B cell (primary cell): ENCODE results near the gene CEP128. TPM values are rescaled to one million over a fixed set of nuclear protein-coding genes. Genes with fewer than 3 reads are reported as not detected.
A peak's percentile ranks its signal among the peaks of the same experiment; 100 is the strongest.
"Not testable (repeated sequence)": the region's sequence is repeated elsewhere in the genome, so short reads cannot be mapped to it uniquely, and the experiment has no call there.

Experiments used
- ATAC-seq: fragments of 200-7000 bp; cut with Tn5 transposase; one replicate; pipeline ENCODE4 v1.10.0; 2021; ENCODE audit warnings: low read depth, mild to moderate bottlenecking, moderate number of reproducible peaks, moderate library complexity
- CTCF ChIA-PET: fragments of 350-600 bp; sonication (Branson Sonifier 250); formaldehyde crosslinking; loops from one replicate; lab custom pipeline; 2021; ENCODE audit warnings: antibody characterized with exemption, inconsistent platforms; lab: Charles Lee
- POLR2A ChIA-PET: fragments of 350-600 bp; sonication (Branson Sonifier 250); formaldehyde crosslinking; loops from one replicate; lab custom pipeline; 2021; ENCODE audit warnings: antibody characterized with exemption; lab: Charles Lee
- DNase-seq: peaks from one replicate; pipeline ENCODE4 v3.0.0; 2013
- H2AFZ ChIP-seq: 2 replicates; pipeline ENCODE4 v1.6.1; 2012; ENCODE audit warnings: mild to moderate bottlenecking, low read depth, low read length; ENCODE audit not compliant: insufficient read depth, poor library complexity, severe bottlenecking
- H3K27ac ChIP-seq, 2 donors: 1 replicate in 1 of 2; 2 replicates in 1 of 2; pipeline ENCODE4 v1.5.1; 2012 to 2013; ENCODE audit warnings: low read length in 2 of 2, mild to moderate bottlenecking in 2 of 2, moderate library complexity in 1 of 2
- H3K27me3 ChIP-seq, 4 experiments: fragments of 200-600 bp in 1 of 4; sonication (generic) in 1 of 4; replicated peaks in 1 of 4; 1 replicate in 2 of 4; 2 replicates in 2 of 4; pipeline versions ENCODE4 v1.6.1 to v1.7.0; 2013 to 2016; ENCODE audit warnings: low read length in 3 of 4, mild to moderate bottlenecking in 2 of 4, mixed read lengths in 1 of 4, moderate library complexity in 1 of 4; ENCODE audit not compliant: insufficient read depth in 4 of 4, control insufficient read depth in 3 of 4; ENCODE audit errors: control extremely low read depth in 1 of 4
- H3K36me3 ChIP-seq, 2 experiments: replicated peaks in 1 of 2; 1 replicate in 1 of 2; 2 replicates in 1 of 2; pipeline versions ENCODE4 v1.6.1 to v1.7.1; 2013; ENCODE audit warnings: low read length in 1 of 2; ENCODE audit not compliant: insufficient read depth in 2 of 2, control insufficient read depth in 1 of 2; ENCODE audit errors: control extremely low read depth in 1 of 2, extremely low read depth in 1 of 2
- H3K4me1 ChIP-seq, 2 donors: fragments of 200-600 bp in 1 of 2; sonication (generic) in 1 of 2; 1 replicate in 1 of 2; 2 replicates in 1 of 2; pipeline versions ENCODE4 v1.5.1 to v1.6.1; 2013 to 2017; ENCODE audit warnings: low read length in 2 of 2; ENCODE audit not compliant: control insufficient read depth in 2 of 2, insufficient read depth in 2 of 2
- H3K4me2 ChIP-seq: replicated peaks from 2 replicates; pipeline ENCODE3; 2012; ENCODE audit warnings: mild to moderate bottlenecking, low read depth, low read length; ENCODE audit not compliant: poor library complexity, severe bottlenecking
- H3K4me3 ChIP-seq, 5 experiments: fragments of 200-600 bp in 1 of 5; sonication (generic) in 1 of 5; 1 replicate in 3 of 5; 2 replicates in 2 of 5; pipeline versions ENCODE4 v1.5.1 to v1.7.0; 2011 to 2016; ENCODE audit warnings: low read length in 4 of 5, mild to moderate bottlenecking in 4 of 5, low read depth in 2 of 5, control low read depth in 1 of 5, moderate library complexity in 1 of 5; ENCODE audit not compliant: insufficient read depth in 1 of 5; ENCODE audit errors: control extremely low read depth in 1 of 5, extremely low read depth in 1 of 5
- H3K79me2 ChIP-seq: fragments of 200-600 bp; sonication (generic); one replicate; pipeline ENCODE4 v1.6.0; 2016; ENCODE audit warnings: low read length; ENCODE audit not compliant: control insufficient read depth, insufficient read depth
- H3K9ac ChIP-seq: fragments of 200-600 bp; sonication (generic); 2 replicates; pipeline ENCODE4 v1.6.1; 2017; ENCODE audit warnings: mild to moderate bottlenecking, low read length, moderate library complexity
- H3K9me3 ChIP-seq, 3 donors: one replicate each; pipeline versions ENCODE4 v1.6.1 to v1.7.1; 2013; ENCODE audit warnings: low read length in 2 of 3; ENCODE audit not compliant: control insufficient read depth in 2 of 3, insufficient read depth in 1 of 3; ENCODE audit errors: control extremely low read depth in 1 of 3
- H4K20me1 ChIP-seq: 2 replicates; pipeline ENCODE4 v1.6.0; 2012; ENCODE audit warnings: mild to moderate bottlenecking, low read length; ENCODE audit not compliant: insufficient read depth, control insufficient read depth, poor library complexity, severe bottlenecking
- H3K27ac Mint-ChIP-seq: one replicate; pipeline ENCODE4 v1.8.0; 2021; ENCODE audit warnings: mixed read lengths
- H3K27me3 Mint-ChIP-seq: one replicate; pipeline ENCODE4 v1.8.0; 2021; ENCODE audit warnings: mixed read lengths
- H3K4me1 Mint-ChIP-seq: one replicate; pipeline ENCODE4 v1.8.0; 2021; ENCODE audit warnings: mixed read lengths
- H3K4me3 Mint-ChIP-seq: one replicate; pipeline ENCODE4 v1.8.0; 2021; ENCODE audit warnings: mixed read lengths
- H3K9me3 Mint-ChIP-seq: one replicate; pipeline ENCODE4 v1.8.0; 2022; ENCODE audit warnings: mixed read lengths; ENCODE audit not compliant: insufficient read depth
- EZH2 ChIP-seq: IDR thresholded peaks from 2 replicates; pipeline ENCODE4 v1.6.1; 2012; ENCODE audit warnings: borderline replicate concordance, low read depth, mild to moderate bottlenecking, moderate library complexity, low read length; ENCODE audit not compliant: insufficient read depth, poor library complexity, severe bottlenecking
- WGBS: methylation state at CpG from one replicate; pipeline ENCODE4 v1.1.5; 2013; ENCODE audit warnings: missing lambda C conversion rate; ENCODE audit not compliant: insufficient coverage; 5-methylcytosine and 5-hydroxymethylcytosine counted together
- intact Hi-C: fragments of 100-400 bp; cut with micrococcal nuclease; formaldehyde crosslinking; loops from one replicate; pipeline ENCODE4 v1.10.0; 2022
- polyA plus RNA-seq: library from polyadenylated mRNA; depleted of rRNA; stranded (reverse); fragments of >200 nt; gene quantifications from 2 replicates; pipeline ENCODE4 v1.2.3, GENCODE V29; 2012
- total RNA-seq, 2 donors: library from RNA; stranded (reverse); fragments of 120-200 nt in 1 of 2; gene quantifications; 1 replicate in 1 of 2; 2 replicates in 1 of 2; pipeline versions ENCODE4 v1.2.3 to v1.2.4, GENCODE V29; 2013 to 2022
- TF ChIP-seq, protein P1 (sequence below): fragments of 200-600 bp; IDR thresholded peaks from one replicate; pipeline ENCODE4 v1.8.0; 2022; ENCODE audit warnings: antibody characterized with exemption, mild to moderate bottlenecking

CEP128 gene
- total and polyA plus RNA-seq, 2 donors (not counting 1 experiment from before 2014, with no cell fraction given): 1.1 to 31.6 TPM

DNA sequence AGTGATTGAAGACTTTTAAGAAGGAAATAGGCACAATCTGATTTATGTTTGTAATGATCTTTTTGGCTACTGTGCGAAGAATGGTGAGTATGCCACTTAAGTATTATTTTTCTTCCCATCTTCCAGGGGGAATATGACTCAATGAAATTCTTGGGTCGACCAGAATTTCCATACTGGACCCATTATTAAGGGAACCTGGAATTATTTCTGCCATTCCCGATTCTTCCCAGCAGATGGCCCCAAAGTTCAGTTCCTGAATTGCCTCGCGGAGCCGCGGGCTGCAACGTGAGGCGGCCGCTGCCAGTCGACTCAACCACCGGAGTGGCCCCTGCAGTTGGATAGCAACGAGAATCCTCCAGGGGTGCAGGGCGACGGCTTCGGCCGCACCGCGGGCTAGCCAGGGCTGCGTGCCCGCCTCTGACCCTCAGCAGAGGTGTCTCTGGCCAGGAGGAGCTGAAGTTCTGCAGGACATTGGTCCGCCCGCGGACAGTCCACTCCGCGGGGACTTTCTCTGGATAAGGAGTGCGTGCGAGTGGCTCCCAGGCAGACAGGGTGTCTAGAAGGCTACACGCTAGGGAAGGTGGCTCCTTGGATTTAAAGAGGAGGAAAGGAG, 13.3 kb upstream of the CEP128 start:
- H3K27ac ChIP-seq: no peak overlapping the region
- peak overlapping the region; percentile 67 for H3K9ac ChIP-seq
- intact Hi-C loops: loop anchor here (1.0 to 5.0 kb wide), 5 partner anchors 33 to 508 kb away; no protein-coding TSS in a partner anchor

DNA sequence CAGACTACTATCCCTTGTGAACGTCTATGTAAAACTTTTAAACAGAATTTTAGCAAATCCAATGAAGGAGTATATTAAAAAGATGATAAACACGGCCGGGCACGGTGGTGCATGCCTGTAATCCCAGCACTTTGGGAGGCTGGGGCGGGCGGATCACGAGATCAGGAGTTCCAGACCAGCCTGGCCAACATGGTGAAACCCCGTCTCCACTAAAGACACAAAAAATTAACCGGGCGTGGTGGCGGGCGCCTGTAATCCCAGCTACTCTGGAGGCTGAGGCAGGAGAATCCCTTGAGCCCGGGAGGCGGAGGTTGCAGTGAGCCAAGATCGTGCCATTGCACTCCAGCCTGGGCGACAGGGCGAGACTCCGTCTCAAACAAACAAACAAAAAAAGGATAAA, 11.7 kb upstream of the CEP128 start:
- H3K9me3 ChIP-seq, H3K27ac Mint-ChIP-seq, DNase-seq, H2AFZ ChIP-seq, H3K4me2 ChIP-seq, H3K27me3 ChIP-seq, H3K79me2 ChIP-seq, intact Hi-C loops, H3K9me3 Mint-ChIP-seq, H3K4me3 Mint-ChIP-seq, ATAC-seq, H3K9ac ChIP-seq, H3K4me3 ChIP-seq, H3K27ac ChIP-seq, H3K36me3 ChIP-seq, H4K20me1 ChIP-seq, POLR2A ChIA-PET: not testable (repeated sequence)
- peaks cover 36% of the 10 kb centered on the region for H3K4me1 Mint-ChIP-seq
- H3K4me1 ChIP-seq: peaks cover 9 to 26% of the 10 kb centered on the region in 2 donors
- 94% methylated on average over 9 of the region's 18 CpGs for WGBS
- CTCF ChIA-PET: interaction anchor here (1.0 to 12.7 kb wide), 7 partner anchors 11 to 258 kb away, joined by 3 to 255 read pairs (median 4); partner anchors contain the start of gene CEP128
- peaks cover 15% of the 10 kb centered on the region for H3K27me3 Mint-ChIP-seq

More for the DNA sequence above, 13.3 kb upstream of the CEP128 start:
- Histone ChIP-seq H3K4me3 (peak overlapping the region; percentile 36 to 61 (median 53)), H3K27me3 (peaks cover 0 to 10% (median 4%) of the 10 kb centered on the region in 4 experiments), H3K4me1 (peaks cover 25 to 39% of the 10 kb centered on the region in 2 donors), H2AFZ (peak overlapping the region; percentile 94), H3K4me2 (peak overlapping the region; percentile 91), H3K79me2 (no peaks in the 10 kb centered on the region), H3K36me3 (no peaks in the 10 kb centered on the region), H3K9me3 (peaks cover 0 to 3% (median 0%) of the 10 kb centered on the region in 3 donors), H4K20me1 (no peaks in the 10 kb centered on the region)
- no peaks in the 10 kb centered on the region for H3K9me3 Mint-ChIP-seq
- CTCF ChIA-PET: interaction anchor here (0.7 to 12.7 kb wide), 12 partner anchors 12 to 221 kb away, joined by 3 to 255 read pairs (median 5); partner anchors contain the start of gene CEP128
- H3K27ac Mint-ChIP-seq: no peak overlapping the region
- TF ChIP-seq, protein P1, sequence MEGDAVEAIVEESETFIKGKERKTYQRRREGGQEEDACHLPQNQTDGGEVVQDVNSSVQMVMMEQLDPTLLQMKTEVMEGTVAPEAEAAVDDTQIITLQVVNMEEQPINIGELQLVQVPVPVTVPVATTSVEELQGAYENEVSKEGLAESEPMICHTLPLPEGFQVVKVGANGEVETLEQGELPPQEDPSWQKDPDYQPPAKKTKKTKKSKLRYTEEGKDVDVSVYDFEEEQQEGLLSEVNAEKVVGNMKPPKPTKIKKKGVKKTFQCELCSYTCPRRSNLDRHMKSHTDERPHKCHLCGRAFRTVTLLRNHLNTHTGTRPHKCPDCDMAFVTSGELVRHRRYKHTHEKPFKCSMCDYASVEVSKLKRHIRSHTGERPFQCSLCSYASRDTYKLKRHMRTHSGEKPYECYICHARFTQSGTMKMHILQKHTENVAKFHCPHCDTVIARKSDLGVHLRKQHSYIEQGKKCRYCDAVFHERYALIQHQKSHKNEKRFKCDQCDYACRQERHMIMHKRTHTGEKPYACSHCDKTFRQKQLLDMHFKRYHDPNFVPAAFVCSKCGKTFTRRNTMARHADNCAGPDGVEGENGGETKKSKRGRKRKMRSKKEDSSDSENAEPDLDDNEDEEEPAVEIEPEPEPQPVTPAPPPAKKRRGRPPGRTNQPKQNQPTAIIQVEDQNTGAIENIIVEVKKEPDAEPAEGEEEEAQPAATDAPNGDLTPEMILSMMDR: peak; percentile 82
- no peak for TF ChIP-seq EZH2
- peak; percentile 63 for ATAC-seq
- peaks cover 7% of the 10 kb centered on the region for H3K27me3 Mint-ChIP-seq
- WGBS: 2% methylated on average over 28 of the region's 29 CpGs
- H3K4me1 Mint-ChIP-seq: peaks cover 52% of the 10 kb centered on the region
- POLR2A ChIA-PET: no interaction called here
- DNase-seq: peak; percentile 81
- H3K4me3 Mint-ChIP-seq: peak overlapping the region; percentile 88
